ENCODE measurements around the gene KSR1. TPM values are rescaled to one million over a fixed set of nuclear protein-coding genes. Genes with fewer than 3 reads are reported as not detected.
"Not testable (repeated sequence)": the region's sequence is repeated elsewhere in the genome, so short reads cannot be mapped to it uniquely, and the experiment has no call there.

KSR1 gene
- total RNA-seq, 1 donor from 2014 or later = 40.3 TPM

DNA sequence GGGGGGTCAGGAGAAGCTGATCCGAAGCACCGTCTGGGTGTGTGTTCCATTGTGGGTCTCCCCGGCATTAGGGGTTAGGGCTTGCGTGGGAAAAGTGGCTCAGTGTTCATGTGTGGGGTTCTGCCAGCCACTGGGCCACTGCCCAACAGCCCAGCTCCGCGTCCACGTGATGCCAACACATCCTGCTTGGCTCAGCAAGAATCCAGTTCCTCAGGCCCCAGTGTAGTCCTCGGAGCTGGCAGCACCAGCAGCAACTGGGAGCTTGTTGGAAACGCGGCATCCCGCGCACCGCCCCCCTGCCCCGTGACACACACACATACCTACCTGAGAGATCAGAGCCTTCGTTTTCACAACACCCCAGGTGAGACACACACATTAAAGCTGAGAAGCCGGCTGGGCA lies 193.7 kb downstream of the KSR1 start:
- H3K4me3 ChIP-seq = no peak overlapping the region
- no peaks in the 10 kb centered on the region for H3K9me3 ChIP-seq
- no peak overlapping the region for H3K27ac ChIP-seq
- no peak for DNase-seq (ENCODE audit: extremely low spot score in 2 of 2)
- H3K4me1 ChIP-seq = peaks cover 4% of the 10 kb centered on the region
- no peaks in the 10 kb centered on the region for H3K27me3 ChIP-seq
- TF ChIP-seq POLR2AphosphoS5 (IDR thresholded peaks at IDR 0.05; ENCODE audit: insufficient read depth in 1 of 2, low read depth in 1 of 2) (no peak), CTCF (IDR thresholded peaks at IDR 0.05) (no peak), POLR2A (IDR thresholded peaks at IDR 0.05) (no peak)
- intact Hi-C loops (cut with DNase I) = loop anchor here (2.0 kb wide), 1 partner anchor 43 kb away; no protein-coding TSS in a partner anchor
- no peaks in the 10 kb centered on the region for H3K36me3 ChIP-seq

GRCh38 chr17:27650836-27651235 lies 194.6 kb downstream of the KSR1 start:
- H3K27ac ChIP-seq = no peak overlapping the region
- H3K36me3 ChIP-seq = no peaks in the 10 kb centered on the region
- H3K27me3 ChIP-seq = no peaks in the 10 kb centered on the region
- TF ChIP-seq POLR2A (IDR thresholded peaks at IDR 0.05) (no peak), POLR2AphosphoS5 (IDR thresholded peaks at IDR 0.05; ENCODE audit: insufficient read depth in 1 of 2, low read depth in 1 of 2) (no peak), CTCF (IDR thresholded peaks at IDR 0.05) (no peak)
- intact Hi-C loops (cut with DNase I) = loop anchor here (2.0 kb wide), 1 partner anchor 44 kb away; no protein-coding TSS in a partner anchor
- no peaks in the 10 kb centered on the region for H3K9me3 ChIP-seq
- no peak for DNase-seq (ENCODE audit: extremely low spot score in 2 of 2)
- peaks cover 4% of the 10 kb centered on the region for H3K4me1 ChIP-seq
- H3K4me3 ChIP-seq = no peak overlapping the region

- Histone ChIP-seq H3K36me3 (no peaks in the 10 kb centered on the region), H3K4me1 (peaks cover 4% of the 10 kb centered on the region), H3K27me3 (no peaks in the 10 kb centered on the region), H3K27ac (no peak overlapping the region), H3K4me3 (no peak overlapping the region), H3K9me3 (no peaks in the 10 kb centered on the region)
- peak; percentile 91 to 96 (median 94) for TF ChIP-seq CTCF (IDR thresholded peaks at IDR 0.05)
- no peak for TF ChIP-seq POLR2A (IDR thresholded peaks at IDR 0.05)
- TF ChIP-seq POLR2AphosphoS5 (IDR thresholded peaks at IDR 0.05; ENCODE audit: insufficient read depth in 1 of 2, low read depth in 1 of 2) = no peak
- no peak for DNase-seq (ENCODE audit: extremely low spot score in 2 of 2)
- intact Hi-C loops (cut with DNase I) = loop anchor here (2.0 kb wide), 1 partner anchor 45 kb away; no protein-coding TSS in a partner anchor
Observed at GRCh38 chr17:27651411-27652345, 195.4 kb downstream of the KSR1 start.

DNA sequence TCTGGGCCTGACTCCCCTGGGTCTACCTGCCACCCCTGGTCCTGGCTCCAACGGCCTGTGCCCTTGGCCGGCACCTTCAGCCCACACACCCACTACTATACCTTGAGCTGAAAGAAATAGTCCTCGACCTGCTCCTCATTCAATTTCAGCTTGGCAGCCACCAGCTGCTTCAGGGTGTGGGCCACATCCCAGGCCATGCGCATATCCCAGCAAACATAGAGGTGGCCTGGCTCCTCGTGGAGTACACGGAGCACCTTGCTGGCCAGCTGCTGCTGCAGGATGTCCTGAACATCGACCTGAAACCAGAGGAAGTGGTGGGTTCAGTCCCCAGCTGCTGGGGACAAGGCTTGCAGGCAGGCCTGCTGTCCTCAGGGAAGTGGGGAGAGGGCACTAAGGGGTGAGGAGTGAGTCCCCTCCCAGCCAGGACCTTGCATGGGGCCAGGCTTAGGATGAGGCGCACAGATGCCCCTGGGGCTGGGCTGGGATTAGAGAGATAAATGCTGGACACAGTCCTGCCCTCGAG lies 197.3 kb downstream of the KSR1 start:
- intact Hi-C loops (cut with DNase I); H3K27me3 ChIP-seq; DNase-seq (ENCODE audit: extremely low spot score in 2 of 2): not testable (repeated sequence)

GRCh38 chr17:27654136-27654535 lies 197.9 kb downstream of the KSR1 start:
- no peak for DNase-seq (ENCODE audit: extremely low spot score in 2 of 2)
- Histone ChIP-seq H3K4me3 (no peak overlapping the region), H3K4me1 (no peaks in the 10 kb centered on the region), H3K27me3 (no peaks in the 10 kb centered on the region), H3K36me3 (no peaks in the 10 kb centered on the region), H3K27ac (no peak overlapping the region), H3K9me3 (no peaks in the 10 kb centered on the region)
- intact Hi-C loops (cut with DNase I) = no loop called here
- TF ChIP-seq POLR2AphosphoS5 (IDR thresholded peaks at IDR 0.05; ENCODE audit: insufficient read depth in 1 of 2, low read depth in 1 of 2) = no peak
- TF ChIP-seq POLR2A (IDR thresholded peaks at IDR 0.05) = no peak
- no peak for TF ChIP-seq CTCF (IDR thresholded peaks at IDR 0.05)

More for the DNA sequence above, 197.3 kb downstream of the KSR1 start:
- H3K9me3 ChIP-seq, H3K36me3 ChIP-seq, H3K4me1 ChIP-seq, H3K27ac ChIP-seq, H3K4me3 ChIP-seq: not testable (repeated sequence)

Measured in vagina (tissue), 2 donors.